ENCODE data around the gene ULK4.

GRCh38 chr3:41199866-41200668 lies 761.8 kb downstream of the ULK4 start:
- TF ChIP-seq CTCF (IDR thresholded peaks at IDR 0.05) = no peak
- TF ChIP-seq POLR2A (IDR thresholded peaks at IDR 0.05) = no peak

All from tibial nerve (tissue), 3 donors.